ENCODE data around the gene MYH9.

The MYH9 gene

GRCh38 chr22:36387959-36388726 lies at the start of gene MYH9:
Gene MYH9 (minus strand): TSS chr22:36387967. CDS start chr22:36349236, 38,731 bp downstream.
- TF ChIP-seq CTCF (IDR thresholded peaks at IDR 0.05; ENCODE audit: low read depth, low read length): no peak

GRCh38 chr22:36435516-36436415 lies 48.0 kb upstream of the MYH9 start:
- TF ChIP-seq CTCF (IDR thresholded peaks at IDR 0.05; ENCODE audit: low read depth, low read length): no peak
- Histone ChIP-seq H3K27ac (no peak overlapping the region), H3K9me3 (ENCODE audit: severe bottlenecking) (no peaks in the 10 kb centered on the region), H3K27me3 (ENCODE audit: insufficient read depth, low read depth, severe bottlenecking) (no peaks in the 10 kb centered on the region), H3K4me3 (ENCODE audit: low read depth, low read length) (no peak overlapping the region), H3K36me3 (no peaks in the 10 kb centered on the region)
- DNase-seq: no peak

More at GRCh38 chr22:36387959-36388726, at the start of gene MYH9:
- H3K4me3 ChIP-seq (ENCODE audit: low read depth, low read length): peak within 1 kb of the TSS; percentile 84
- no peaks in the 10 kb centered on the region for H3K9me3 ChIP-seq (ENCODE audit: severe bottlenecking)
- peaks cover 8% of the 10 kb centered on the region for H3K36me3 ChIP-seq
- peak within 1 kb of the TSS; percentile 93 for H3K27ac ChIP-seq
- no peaks in the 10 kb centered on the region for H3K27me3 ChIP-seq (ENCODE audit: insufficient read depth, low read depth, severe bottlenecking)
- DNase-seq: peak; percentile 99

GRCh38 chr22:36433318-36434231 lies 45.8 kb upstream of the MYH9 start:
- Histone ChIP-seq H3K4me3 (ENCODE audit: low read depth, low read length) (no peak overlapping the region), H3K9me3 (ENCODE audit: severe bottlenecking) (no peaks in the 10 kb centered on the region), H3K27ac (peak overlapping the region; percentile 45), H3K27me3 (ENCODE audit: insufficient read depth, low read depth, severe bottlenecking) (no peaks in the 10 kb centered on the region), H3K36me3 (no peaks in the 10 kb centered on the region)
- TF ChIP-seq CTCF (IDR thresholded peaks at IDR 0.05; ENCODE audit: low read depth, low read length): no peak
- peak; percentile 43 for DNase-seq

GRCh38 chr22:36432592-36433317 lies 45.0 kb upstream of the MYH9 start:
- no peaks in the 10 kb centered on the region for H3K27me3 ChIP-seq (ENCODE audit: insufficient read depth, low read depth, severe bottlenecking)
- TF ChIP-seq CTCF (IDR thresholded peaks at IDR 0.05; ENCODE audit: low read depth, low read length): no peak
- no peak overlapping the region for H3K4me3 ChIP-seq (ENCODE audit: low read depth, low read length)
- H3K9me3 ChIP-seq (ENCODE audit: severe bottlenecking): no peaks in the 10 kb centered on the region
- H3K36me3 ChIP-seq: no peaks in the 10 kb centered on the region
- H3K27ac ChIP-seq: peak overlapping the region; percentile 45
- DNase-seq: no peak

- Histone ChIP-seq H3K4me3 (ENCODE audit: low read depth, low read length) (no peak overlapping the region), H3K36me3 (no peaks in the 10 kb centered on the region), H3K27me3 (ENCODE audit: insufficient read depth, low read depth, severe bottlenecking) (no peaks in the 10 kb centered on the region), H3K27ac (peak overlapping the region; percentile 45), H3K9me3 (ENCODE audit: severe bottlenecking) (no peaks in the 10 kb centered on the region)
- DNase-seq: no peak
- no peak for TF ChIP-seq CTCF (IDR thresholded peaks at IDR 0.05; ENCODE audit: low read depth, low read length)
Measured at GRCh38 chr22:36431977-36432376, 44.2 kb upstream of the MYH9 start.

Measured in WERI-Rb-1 (cell line).